Measurements from ENCODE around the gene SUCLG2.
A peak's percentile ranks its signal among the peaks of the same experiment; 100 is the strongest.

The SUCLG2 gene

DNA sequence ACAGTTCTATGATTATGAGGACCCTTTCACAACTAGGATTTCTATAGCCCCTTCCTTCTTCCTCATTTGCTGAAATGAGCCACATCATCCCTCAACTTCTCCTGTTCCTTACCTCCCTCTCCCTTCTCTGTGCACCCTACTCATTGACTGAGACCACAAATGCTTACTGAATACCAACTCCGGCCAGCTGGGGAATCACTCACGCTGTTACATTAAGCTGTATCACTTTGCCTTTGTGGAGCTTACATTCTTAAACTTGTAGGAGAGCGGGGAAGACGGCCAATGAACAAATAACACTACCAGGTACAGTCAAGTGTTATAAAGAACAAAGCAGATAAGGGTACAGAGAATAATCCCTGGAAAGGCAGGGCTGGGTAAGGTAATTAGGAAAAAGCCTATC is 5.7 kb downstream of the SUCLG2 start:
- no peak for DNase-seq

- DNase-seq = no peak
These were observed 6.2 kb downstream of the SUCLG2 start for GRCh38 chr3:67648229-67648628.

- DNase-seq = peak; percentile 74 to 77
These were observed 7.0 kb downstream of the SUCLG2 start for GRCh38 chr3:67647390-67647878.

GRCh38 chr3:67646586-67647234 is 7.7 kb downstream of the SUCLG2 start:
- DNase-seq = no peak

DNA sequence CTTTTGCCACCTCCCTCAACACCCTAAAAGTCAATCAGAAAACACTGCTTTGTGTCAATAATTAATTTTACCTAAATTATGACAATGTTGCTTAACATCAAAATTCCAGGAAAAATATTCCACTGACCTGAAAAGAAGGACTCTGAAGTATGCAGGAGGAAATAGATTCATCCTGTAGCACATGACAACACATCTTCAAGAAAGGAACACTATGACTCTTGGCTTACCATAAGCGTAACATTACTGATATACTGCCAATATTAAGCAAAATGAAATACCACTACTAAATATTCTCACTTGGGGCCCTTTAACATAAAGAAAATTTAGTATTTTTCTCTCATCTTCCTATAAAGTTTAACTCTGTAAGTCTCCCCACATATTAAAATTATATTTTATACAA is 9.6 kb downstream of the SUCLG2 start:
- DNase-seq = no peak

- no peak for DNase-seq
These were observed 11.7 kb downstream of the SUCLG2 start for GRCh38 chr3:67642734-67643133.

DNA sequence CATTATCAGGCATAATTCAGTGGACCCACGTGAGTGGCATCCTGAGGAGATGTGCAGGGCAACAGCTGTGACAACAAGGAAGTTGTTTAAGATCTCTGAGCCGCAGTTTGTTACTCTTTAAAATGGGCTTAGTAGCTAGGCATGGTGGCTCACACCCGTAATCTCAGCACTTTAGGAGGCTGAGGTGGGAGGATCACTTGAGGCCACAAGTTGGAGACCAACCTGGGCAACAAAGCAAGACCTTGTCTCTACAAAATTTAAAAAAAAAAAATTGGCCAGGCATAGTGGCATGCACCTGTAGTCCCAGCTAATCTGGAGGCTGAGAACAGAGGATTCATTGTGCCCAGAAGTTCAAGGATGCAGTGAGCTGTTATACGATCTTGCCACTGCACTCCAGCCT is 12.2 kb downstream of the SUCLG2 start:
- no peak for DNase-seq

- DNase-seq = no peak
These were observed 13.0 kb downstream of the SUCLG2 start for GRCh38 chr3:67641451-67641850.

GRCh38 chr3:67640023-67640660 is 14.3 kb downstream of the SUCLG2 start:
- DNase-seq = no peak

DNA sequence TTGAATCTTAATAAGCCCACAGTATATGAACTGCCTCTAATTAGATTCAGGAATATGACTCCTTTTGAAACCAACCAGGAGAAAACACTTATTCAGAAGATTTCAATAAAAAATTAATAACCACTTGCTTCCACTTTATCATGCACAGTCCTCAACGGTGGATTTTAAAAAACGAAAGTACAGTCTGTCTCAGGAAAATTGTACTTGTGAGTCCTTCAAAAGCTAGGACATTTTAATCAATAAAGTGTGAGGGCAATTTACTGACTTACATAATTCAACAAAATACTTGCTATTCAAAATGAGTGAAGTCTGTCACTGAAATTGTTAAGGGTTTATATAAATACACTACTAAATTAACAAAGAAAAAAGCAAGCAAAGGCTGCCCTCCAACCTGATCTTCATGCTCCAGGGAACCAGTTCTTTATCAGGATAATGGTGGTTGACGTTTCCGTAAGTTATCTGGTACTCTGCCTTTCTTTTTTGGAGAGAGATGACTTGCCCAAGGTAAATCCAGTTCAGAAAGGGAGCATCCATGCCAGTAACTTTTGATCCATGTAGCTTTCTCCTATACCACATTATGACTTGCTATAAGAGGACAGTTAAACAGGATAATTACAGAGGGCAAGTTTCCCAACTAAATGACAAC is 17.0 kb downstream of the SUCLG2 start:
- no peak for DNase-seq

- no peak for DNase-seq
These were observed 18.6 kb downstream of the SUCLG2 start for GRCh38 chr3:67635806-67636205.

DNA sequence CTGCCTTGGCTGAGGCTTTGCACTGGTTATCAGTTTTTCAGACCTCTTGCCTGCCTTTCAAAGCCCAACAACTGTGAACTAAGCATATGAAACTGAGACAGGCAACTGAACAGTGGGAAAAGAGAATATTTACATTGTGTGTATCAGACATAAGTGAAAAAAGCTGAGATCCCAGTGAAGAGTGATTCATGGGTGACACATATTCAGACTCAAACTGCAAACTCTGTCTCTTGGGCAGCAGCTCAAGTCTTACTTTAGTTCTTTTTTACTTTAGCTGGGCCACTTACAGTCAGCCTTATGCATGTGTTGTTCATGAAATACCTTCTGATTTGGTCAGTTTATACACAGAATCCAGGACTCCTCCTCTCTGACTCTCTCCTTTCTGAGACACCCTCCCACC is 19.2 kb downstream of the SUCLG2 start:
- no peak for DNase-seq

- DNase-seq = no peak
These were observed 23.6 kb downstream of the SUCLG2 start for GRCh38 chr3:67630666-67631362.

GRCh38 chr3:67624687-67625086 is 29.7 kb downstream of the SUCLG2 start:
- DNase-seq = no peak

DNA sequence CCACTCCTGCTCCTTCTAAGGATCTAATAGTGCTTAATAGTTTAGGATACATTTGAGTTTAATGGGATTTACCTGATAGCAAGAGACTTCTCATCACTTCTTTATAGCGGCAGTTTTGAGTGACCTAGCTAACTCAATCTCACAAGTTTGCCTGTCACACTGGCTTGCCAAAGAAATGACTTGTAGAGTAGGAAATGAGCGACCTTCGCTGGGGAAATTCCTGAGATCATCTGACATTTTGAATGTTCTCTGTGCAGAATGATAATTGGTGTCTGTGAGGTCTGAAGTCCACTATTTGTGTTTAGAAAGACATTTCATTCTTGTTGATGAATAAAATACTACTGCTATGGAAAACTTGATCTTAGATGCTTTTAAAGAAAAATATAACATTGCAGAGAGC is 30.3 kb downstream of the SUCLG2 start:
- no peak for DNase-seq

GRCh38 chr3:67622652-67623051 is 31.8 kb downstream of the SUCLG2 start:
- no peak for DNase-seq

DNA sequence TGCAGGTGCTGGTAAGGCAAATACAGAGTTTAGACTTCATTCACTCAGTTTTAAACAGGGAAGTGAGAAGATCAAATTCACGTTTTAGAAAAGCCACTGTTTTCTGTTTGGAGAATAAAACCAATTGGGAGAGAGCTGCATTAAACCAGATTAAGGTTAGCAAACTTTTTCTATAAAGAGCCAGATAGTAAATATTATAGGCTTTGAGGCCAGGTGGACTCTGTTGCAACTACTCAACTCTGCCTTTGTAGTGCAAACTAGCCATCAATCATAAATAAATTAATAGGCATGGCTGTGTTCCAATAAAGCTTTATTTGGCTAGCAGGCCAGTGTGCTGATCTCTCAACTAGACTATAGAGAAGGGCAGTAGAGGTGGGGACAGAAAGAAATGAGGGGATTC is 33.5 kb downstream of the SUCLG2 start:
- no peak for DNase-seq

GRCh38 chr3:67619991-67620390 is 34.4 kb downstream of the SUCLG2 start:
- DNase-seq = no peak

DNA sequence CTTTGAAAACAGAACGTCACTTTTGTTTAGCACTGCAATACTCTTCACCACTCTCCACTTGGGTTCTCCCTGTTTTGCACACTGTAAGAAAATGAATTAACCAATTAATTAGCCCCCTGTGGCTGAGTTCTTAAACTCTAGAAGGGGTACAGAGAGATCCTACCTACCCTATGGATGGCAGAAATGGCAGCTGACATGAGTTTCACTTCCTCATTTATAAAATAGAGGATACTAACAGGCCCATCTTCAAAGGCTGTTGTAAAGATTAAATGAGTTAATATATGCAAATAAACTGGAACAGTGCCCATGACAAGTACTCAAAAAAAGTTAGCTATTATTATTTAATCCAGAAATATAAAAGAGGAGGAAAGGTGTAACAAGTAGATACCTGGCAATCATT is 36.9 kb downstream of the SUCLG2 start:
- no peak for DNase-seq

DNA sequence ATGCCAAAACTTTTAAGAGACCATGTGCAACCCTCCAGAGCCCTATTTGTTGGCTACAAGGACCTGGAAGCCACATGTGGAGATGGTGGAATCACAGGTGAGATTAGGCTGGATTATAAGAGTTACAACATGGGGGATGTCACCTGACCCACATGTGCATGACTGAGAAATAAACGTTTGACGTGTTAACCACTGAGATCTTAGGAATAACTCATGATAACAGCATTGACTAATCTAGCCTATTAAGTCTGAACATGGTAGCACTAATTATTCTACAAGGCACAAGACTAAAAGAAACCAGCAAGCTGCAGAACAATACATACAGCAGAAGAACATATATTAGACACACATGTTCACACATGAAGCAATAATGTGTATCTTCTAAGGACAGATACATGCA is 38.4 kb downstream of the SUCLG2 start:
- DNase-seq = no peak

DNA sequence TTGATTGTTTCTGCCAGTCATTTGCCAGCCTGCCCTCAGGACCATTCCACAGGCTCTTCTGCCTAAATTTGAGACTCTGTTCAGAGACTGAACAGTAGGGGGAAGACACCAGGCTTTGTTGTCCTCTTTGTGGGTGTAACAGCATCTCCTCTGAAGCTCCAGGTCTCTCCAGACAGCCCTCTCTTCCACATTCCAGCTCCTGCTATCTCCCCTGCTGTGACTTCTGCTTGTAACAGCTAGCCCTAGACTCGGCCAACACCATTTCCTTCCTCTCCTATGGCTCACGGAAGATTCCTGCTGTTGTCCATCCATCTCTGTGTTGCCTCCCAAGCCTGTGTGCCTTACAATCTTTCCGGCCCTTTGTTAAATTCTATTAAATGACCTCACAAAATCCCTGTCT is 40.2 kb downstream of the SUCLG2 start:
- no peak for DNase-seq

DNA sequence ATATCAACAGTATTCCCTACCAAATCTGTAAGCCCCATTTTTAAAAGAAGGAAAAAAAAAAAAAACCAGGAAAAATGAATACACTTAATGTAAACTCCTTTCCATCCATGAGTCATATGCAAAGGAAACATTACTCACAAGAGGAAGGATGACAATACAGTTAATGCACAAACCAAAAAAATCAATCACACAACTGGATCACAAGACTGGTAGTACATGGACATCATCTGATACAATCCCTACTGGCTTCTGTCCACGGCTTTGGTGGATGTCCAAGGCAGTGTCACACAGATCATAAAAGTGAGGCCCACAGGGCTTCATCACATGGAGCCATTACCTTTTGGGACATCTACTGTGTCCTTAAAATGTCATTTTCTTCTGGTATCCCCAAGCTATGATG is 44.0 kb downstream of the SUCLG2 start:
- no peak for DNase-seq

GRCh38 chr3:67609709-67610108 is 44.7 kb downstream of the SUCLG2 start:
- no peak for DNase-seq

- no peak for DNase-seq
These were observed 46.4 kb downstream of the SUCLG2 start for GRCh38 chr3:67608034-67608433.
